HEK293T (cell line): ENCODE data around the gene MYL6B.

Source experiments
- CTCF ChIA-PET: fragments of 350-600 bp; formaldehyde crosslinking; extraction: SDS; loops from one replicate; lab custom pipeline; 2021; ENCODE audit warnings: antibody characterized with exemption, inconsistent platforms; lab: Yijun Ruan, JAX
- POLR2A ChIA-PET: fragments of 350-600 bp; formaldehyde crosslinking; extraction: SDS; loops from one replicate; lab custom pipeline; 2020; ENCODE audit warnings: antibody characterized with exemption, inconsistent platforms; lab: Yijun Ruan, JAX
- DNase-seq: peaks from one replicate; pipeline ENCODE4 v3.0.0; 2012; ENCODE audit warnings: mixed read lengths; ENCODE audit errors: extremely low spot score
- ARNT ChIP-seq: fragments of 450-650 bp; IDR thresholded peaks from 2 replicates; pipeline ENCODE4 v1.6.1; 2017; ENCODE audit warnings: mild to moderate bottlenecking
- BHLHE40 ChIP-seq: fragments of 450-650 bp; IDR thresholded peaks from 2 replicates; pipeline ENCODE4 v1.6.1; 2016; ENCODE audit warnings: mild to moderate bottlenecking, moderate library complexity, borderline replicate concordance
- CTBP1 ChIP-seq: fragments of 450-650 bp; IDR thresholded peaks from 2 replicates; pipeline ENCODE4 v1.6.1; 2016; ENCODE audit warnings: borderline replicate concordance
- ELF4 ChIP-seq: fragments of 450-650 bp; IDR thresholded peaks from 2 replicates; pipeline ENCODE4 v1.6.1; 2017; ENCODE audit warnings: antibody characterized with exemption
- FOXA1 ChIP-seq: fragments of 450-650 bp; IDR thresholded peaks from 2 replicates; pipeline ENCODE4 v1.6.1; 2016; ENCODE audit warnings: mild to moderate bottlenecking
- FOXK2 ChIP-seq: fragments of 450-650 bp; IDR thresholded peaks from 2 replicates; pipeline ENCODE4 v1.6.1; 2016; ENCODE audit warnings: mild to moderate bottlenecking
- FOXM1 ChIP-seq: fragments of 450-650 bp; IDR thresholded peaks from 2 replicates; pipeline ENCODE4 v1.6.1; 2017; ENCODE audit warnings: mild to moderate bottlenecking, borderline replicate concordance
- HDGF ChIP-seq: fragments of 450-650 bp; IDR thresholded peaks from 2 replicates; pipeline ENCODE4 v1.6.1; 2017; ENCODE audit warnings: antibody characterized with exemption, borderline replicate concordance
- L3MBTL2 ChIP-seq: fragments of 450-650 bp; conservative IDR thresholded peaks from 2 replicates; pipeline ENCODE4 v1.6.1; 2016; ENCODE audit warnings: mild to moderate bottlenecking
- LEF1 ChIP-seq: fragments of 450-650 bp; IDR thresholded peaks from 2 replicates; pipeline ENCODE4 v1.6.1; 2017; ENCODE audit warnings: mild to moderate bottlenecking, borderline replicate concordance
- NFRKB ChIP-seq: fragments of 450-650 bp; IDR thresholded peaks from 2 replicates; pipeline ENCODE4 v1.6.1; 2016; ENCODE audit warnings: mild to moderate bottlenecking, moderate library complexity
- PKNOX1 ChIP-seq: fragments of 450-650 bp; IDR thresholded peaks from 2 replicates; pipeline ENCODE4 v1.6.1; 2016
- SP1 ChIP-seq: fragments of 450-650 bp; IDR thresholded peaks from 2 replicates; pipeline ENCODE4 v1.6.1; 2017
- SUZ12 ChIP-seq: fragments of 450-650 bp; IDR thresholded peaks from 2 replicates; pipeline ENCODE4 v1.6.1; 2016; ENCODE audit warnings: mild to moderate bottlenecking
- TARDBP ChIP-seq: fragments of 450-650 bp; IDR thresholded peaks from 2 replicates; pipeline ENCODE4 v1.6.1; 2016
- ZNF384 ChIP-seq: fragments of 450-650 bp; IDR thresholded peaks from 2 replicates; pipeline ENCODE4 v1.6.1; 2016

MYL6B gene

GRCh38 chr12:56143217-56143616, 9.2 kb upstream of the MYL6B start:
- DNase-seq, result no peak
- ChIA-PET POLR2A (interaction anchor here (2.4 to 5.9 kb wide), 2 partner anchors 9 to 15 kb away, joined by 8 to 28 read pairs; partner anchors contain the start of genes ESYT1 and MYL6B), CTCF (interaction anchor here (0.5 kb wide), 1 partner anchor 96 kb away, joined by 3 read pairs; no protein-coding TSS in a partner anchor)
- no peak for TF ChIP-seq ELF4
- no peak for TF ChIP-seq ARNT
- no peak for TF ChIP-seq LEF1
- no peak for TF ChIP-seq FOXA1
- no peak for TF ChIP-seq SUZ12
- TF ChIP-seq BHLHE40, result no peak
- no peak for TF ChIP-seq ZNF384
- TF ChIP-seq FOXM1, result no peak
- no peak for TF ChIP-seq PKNOX1
- no peak for TF ChIP-seq NFRKB
- no peak for TF ChIP-seq TARDBP
- no peak for TF ChIP-seq HDGF
- no peak for TF ChIP-seq CTBP1
- TF ChIP-seq SP1, result no peak
- TF ChIP-seq L3MBTL2, result no peak

- CTCF ChIA-PET, result interaction anchor here (0.7 kb wide), 1 partner anchor 11 kb away, joined by 3 read pairs; no protein-coding TSS in a partner anchor
- TF ChIP-seq SUZ12 (no peak), ZNF384 (no peak), TARDBP (no peak), FOXM1 (no peak), CTBP1 (no peak), LEF1 (no peak), FOXA1 (no peak), ELF4 (no peak), SP1 (no peak), ARNT (no peak), BHLHE40 (no peak), HDGF (no peak), PKNOX1 (no peak), L3MBTL2 (no peak), NFRKB (no peak), FOXK2 (no peak)
- POLR2A ChIA-PET, result interaction anchor here (0.7 to 5.9 kb wide), 8 partner anchors 8 to 78 kb away, joined by 3 to 28 read pairs (median 4); partner anchors contain the start of genes ESYT1, MYL6B, RNF41 and ZC3H10
- no peak for DNase-seq
These were observed 8.5 kb upstream of the MYL6B start for GRCh38 chr12:56143870-56144269.

GRCh38 chr12:56145217-56145616, 7.2 kb upstream of the MYL6B start:
- TF ChIP-seq L3MBTL2 (no peak), FOXK2 (no peak), TARDBP (no peak), FOXM1 (no peak), SUZ12 (no peak), LEF1 (no peak), NFRKB (no peak), CTBP1 (no peak), FOXA1 (no peak), BHLHE40 (no peak), ZNF384 (no peak), HDGF (no peak), ARNT (no peak), ELF4 (no peak)
- DNase-seq, result no peak
- ChIA-PET POLR2A (interaction anchor here (1.9 to 5.9 kb wide), 2 partner anchors 17 to 27 kb away, joined by 6 to 28 read pairs; partner anchors contain the start of genes ESYT1 and ZC3H10), CTCF (interaction anchor here (0.5 kb wide), 1 partner anchor 11 kb away, joined by 3 read pairs; no protein-coding TSS in a partner anchor)

GRCh38 chr12:56146492-56147460, 5.6 kb upstream of the MYL6B start:
- POLR2A ChIA-PET, result no interaction called here
- CTCF ChIA-PET, result interaction anchor here (0.6 kb wide), 1 partner anchor 70 kb away, joined by 6 read pairs; no protein-coding TSS in a partner anchor
- TF ChIP-seq FOXA1 (no peak), ZNF384 (no peak), ARNT (no peak)
- no peak for DNase-seq

GRCh38 chr12:56150563-56150962, 1.8 kb upstream of the MYL6B start:
- ChIA-PET POLR2A (interaction anchor here (0.7 to 1.0 kb wide), 2 partner anchors 23 to 46 kb away, joined by 3 read pairs; partner anchors contain the start of genes ESYT1 and PA2G4), CTCF (no interaction called here)
- DNase-seq, result no peak
- TF ChIP-seq FOXK2 (no peak), PKNOX1 (no peak), NFRKB (no peak), BHLHE40 (no peak), SUZ12 (no peak), SP1 (no peak), ARNT (no peak), CTBP1 (no peak), LEF1 (no peak), L3MBTL2 (no peak), TARDBP (no peak)
